HG02642 (cell line): Measurements from ENCODE around the gene CLCF1.

ENCODE experiments used
- ATAC-seq: cut with Tn5 transposase; IDR thresholded peaks from one replicate; pipeline ENCODE4 v1.9.1; 2021; ENCODE audit warnings: mild to moderate bottlenecking; ENCODE audit not compliant: unreplicated experiment, poor library complexity

The CLCF1 gene

GRCh38 chr11:67364169-67364568, 9.2 kb downstream of the CLCF1 start:
- ATAC-seq, result no peak

- no peak for ATAC-seq
These were observed 15.3 kb downstream of the CLCF1 start for GRCh38 chr11:67357831-67358670.

GRCh38 chr11:67356864-67357561, 16.4 kb downstream of the CLCF1 start:
- ATAC-seq, result no peak

GRCh38 chr11:67356387-67356863, 17.0 kb downstream of the CLCF1 start:
- no peak for ATAC-seq

- ATAC-seq, result no peak
These were observed 17.5 kb downstream of the CLCF1 start for GRCh38 chr11:67355794-67356386.

GRCh38 chr11:67355023-67355793, 18.2 kb downstream of the CLCF1 start:
- no peak for ATAC-seq

- ATAC-seq, result no peak
These were observed 19.0 kb downstream of the CLCF1 start for GRCh38 chr11:67354075-67355022.

GRCh38 chr11:67353317-67354074, 19.9 kb downstream of the CLCF1 start, which contains the start of gene POLD4:
TSS of gene POLD4 (minus strand) at chr11:67353546. CDS start at chr11:67353399, 147 bp downstream.
- peak; percentile 82 for ATAC-seq

GRCh38 chr11:67352546-67353316, 20.7 kb downstream of the CLCF1 start:
- peak; percentile 15 for ATAC-seq

- ATAC-seq, result no peak
These were observed 22.0 kb downstream of the CLCF1 start for GRCh38 chr11:67351275-67352005.

- ATAC-seq, result no peak
These were observed 23.4 kb downstream of the CLCF1 start for GRCh38 chr11:67349928-67350465.

GRCh38 chr11:67349457-67349856, 23.9 kb downstream of the CLCF1 start:
- ATAC-seq, result no peak

GRCh38 chr11:67349036-67349435, 24.4 kb downstream of the CLCF1 start:
- ATAC-seq, result no peak

- ATAC-seq, result no peak
These were observed 25.2 kb downstream of the CLCF1 start for GRCh38 chr11:67347964-67348749.

- no peak for ATAC-seq
These were observed 27.2 kb downstream of the CLCF1 start for GRCh38 chr11:67345920-67346819.
